OCI-LY7 (cell line): ENCODE data around the gene CNKSR2.

Experiments used
- CTCF ChIP-seq: fragments of 200-600 bp; sonication (generic); conservative IDR thresholded peaks from 2 replicates; pipeline ENCODE4 v1.5.1; 2014; ENCODE audit warnings: mild to moderate bottlenecking, antibody characterized with exemption, low read length, moderate library complexity, mixed read lengths
- EZH2phosphoT487 ChIP-seq: fragments of 200-600 bp; sonication (generic); IDR thresholded peaks from 2 replicates; pipeline ENCODE4 v1.6.1; 2018; ENCODE audit warnings: low read depth, borderline replicate concordance, mild to moderate bottlenecking, mixed run types, antibody characterized with exemption, low read length, moderate library complexity, mixed read lengths

GRCh38 chrX:21565025-21565424 lies 190.8 kb downstream of the CNKSR2 start:
- TF ChIP-seq CTCF: no peak
- TF ChIP-seq EZH2phosphoT487: no peak
